SK-N-MC (cell line): ENCODE results near the gene SLC12A1.

Experiments
- EZH2 ChIP-seq: fragments of 200-600 bp; sonication (generic); IDR thresholded peaks from one replicate; pipeline ENCODE4 v1.6.1; 2017; ENCODE audit warnings: antibody characterized with exemption
- FOXP2 ChIP-seq: optimal IDR thresholded peaks from 2 replicates; pipeline ENCODE3; 2011; ENCODE audit warnings: mild to moderate bottlenecking, moderate library complexity; ENCODE audit not compliant: insufficient read depth; ENCODE audit errors: extremely low read length, control extremely low read depth
- POLR2AphosphoS5 ChIP-seq: IDR thresholded peaks from 2 replicates; pipeline ENCODE4 v1.6.1; 2012; ENCODE audit warnings: mild to moderate bottlenecking, low read depth, low read length, borderline replicate concordance

DNA sequence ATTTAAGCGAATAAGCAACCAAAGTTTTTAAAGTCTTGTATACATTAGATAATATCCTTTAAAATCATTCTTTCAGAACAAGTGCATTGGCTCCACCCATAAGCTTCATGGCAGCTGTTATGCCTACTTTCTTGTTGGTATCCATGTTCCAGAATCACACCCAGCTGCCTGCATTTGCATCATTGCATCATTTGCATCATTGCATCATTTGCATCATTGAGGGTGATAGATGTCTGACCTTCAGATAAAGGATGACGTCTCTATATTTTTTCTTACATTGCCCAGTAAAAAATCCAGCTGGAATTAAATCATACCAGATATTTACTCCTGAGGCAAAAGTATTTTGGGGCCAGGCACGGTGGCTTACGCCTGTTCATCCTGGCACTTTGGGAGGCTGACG is 42.3 kb downstream of the SLC12A1 start:
- TF ChIP-seq POLR2AphosphoS5 (no peak), EZH2 (no peak), FOXP2 (no peak)
